Fibroblast of lung (primary cell): Measurements from ENCODE around the gene ATP5F1C. TPM values are rescaled to one million over a fixed set of nuclear protein-coding genes. Genes with fewer than 3 reads are reported as not detected.

Experiments used
- DNase-seq, 2 donors: peaks; one replicate each; pipeline versions ENCODE4 v3.0.0 to v3.0.0-alpha.2; 2010; ENCODE audit warnings: low read depth in 2 of 2
- H2AFZ ChIP-seq: 2 replicates; pipeline ENCODE4 v1.5.1; 2012; ENCODE audit warnings: low read length, control low read depth, inconsistent platforms
- H3K27ac ChIP-seq: 2 replicates; pipeline ENCODE4 v1.5.1; 2011; ENCODE audit warnings: low read length, control low read depth; ENCODE audit not compliant: insufficient read depth
- H3K27me3 ChIP-seq: 2 replicates; pipeline ENCODE4 v1.5.1; 2011; ENCODE audit warnings: mild to moderate bottlenecking, low read length; ENCODE audit not compliant: control insufficient read depth, insufficient read depth
- H3K36me3 ChIP-seq: 2 replicates; pipeline ENCODE4 v1.5.1; 2011; ENCODE audit warnings: low read length; ENCODE audit not compliant: control insufficient read depth, insufficient read depth
- H3K4me1 ChIP-seq: 2 replicates; pipeline ENCODE4 v1.5.1; 2011; ENCODE audit warnings: low read length; ENCODE audit not compliant: control insufficient read depth, insufficient read depth; ENCODE audit errors: extremely low read depth
- H3K4me2 ChIP-seq: 2 replicates; pipeline ENCODE4 v1.5.1; 2011; ENCODE audit warnings: low read length, control low read depth; ENCODE audit not compliant: insufficient read depth; ENCODE audit errors: extremely low read depth
- H3K4me3 ChIP-seq, 4 experiments: fragments of 200-600 bp in 1 of 4; sonication (generic) in 1 of 4; replicated peaks in 1 of 4; 2 replicates each; pipeline ENCODE4 v1.5.1; 2011 to 2016; ENCODE audit warnings: low read length in 4 of 4, low read depth in 3 of 4, mild to moderate bottlenecking in 3 of 4, control low read depth in 2 of 4, inconsistent platforms in 1 of 4, mixed read lengths in 1 of 4; ENCODE audit not compliant: insufficient read depth in 1 of 4; ENCODE audit errors: control extremely low read depth in 1 of 4
- H3K79me2 ChIP-seq: 2 replicates; pipeline ENCODE4 v1.5.1; 2012; ENCODE audit warnings: mild to moderate bottlenecking, low read length, inconsistent platforms; ENCODE audit not compliant: control insufficient read depth, insufficient read depth
- H3K9ac ChIP-seq: 2 replicates; pipeline ENCODE4 v1.5.1; 2011; ENCODE audit warnings: mild to moderate bottlenecking, low read length, control low read depth; ENCODE audit not compliant: insufficient read depth
- H3K9me3 ChIP-seq: 2 replicates; pipeline ENCODE4 v1.5.1; 2012; ENCODE audit warnings: low read depth, low read length; ENCODE audit not compliant: control insufficient read depth, insufficient read depth
- H4K20me1 ChIP-seq: 2 replicates; pipeline ENCODE4 v1.5.1; 2011; ENCODE audit warnings: low read length; ENCODE audit not compliant: control insufficient read depth, insufficient read depth; ENCODE audit errors: extremely low read depth
- EZH2 ChIP-seq: IDR thresholded peaks from 2 replicates; pipeline ENCODE4 v1.5.1; 2012; ENCODE audit warnings: low read length, control low read depth, mild to moderate bottlenecking; ENCODE audit errors: missing control alignments
- polyA plus RNA-seq, 2 donors: library from polyadenylated mRNA; depleted of rRNA in 1 of 2; stranded (reverse) in 1 of 2; unstranded in 1 of 2; fragments of >200 nt; gene quantifications; 2 replicates each; pipeline ENCODE4 v1.2.1, GENCODE V29; 2011 to 2012; ENCODE audit warnings: missing spikeins in 1 of 2
- total RNA-seq: library from RNA; depleted of rRNA; stranded (reverse); fragments of >200 nt; gene quantifications from 2 replicates; pipeline ENCODE4 v1.2.1, GENCODE V29; 2014
- TF ChIP-seq, protein P1 (sequence below), 2 donors: IDR thresholded peaks in 1 of 2; conservative IDR thresholded peaks in 1 of 2; 1 replicate in 1 of 2; 2 replicates in 1 of 2; pipeline ENCODE4 v1.5.1; 2011 to 2012; ENCODE audit warnings: low read length in 2 of 2, control low read depth in 1 of 2, inconsistent platforms in 1 of 2, low read depth in 1 of 2, mild to moderate bottlenecking in 1 of 2

Gene ATP5F1C
- total and polyA plus RNA-seq, 2 donors (not counting 1 experiment from before 2014, with no cell fraction given), result 170 to 353 TPM

DNA sequence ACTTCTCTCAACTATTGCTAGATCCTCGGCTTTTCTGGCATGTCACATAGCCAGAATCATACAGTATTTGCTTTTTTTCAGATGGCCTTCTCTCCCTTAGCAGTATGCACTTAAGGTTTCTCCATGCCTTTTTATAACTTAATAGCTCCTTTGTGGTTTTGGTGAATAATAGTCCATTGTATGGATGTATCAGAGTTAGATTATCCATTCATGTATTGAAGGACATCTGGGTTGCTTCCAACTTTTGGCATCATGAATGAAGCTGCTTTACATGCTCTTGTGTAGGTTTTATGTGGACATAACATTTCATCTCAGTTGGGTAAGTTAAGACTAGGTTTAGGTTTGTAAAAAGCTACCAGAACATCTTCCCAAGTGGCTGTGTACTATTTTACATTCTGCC lies 4.6 kb downstream of the ATP5F1C start:
- no peak overlapping the region for H3K9ac ChIP-seq
- TF ChIP-seq, protein P1, sequence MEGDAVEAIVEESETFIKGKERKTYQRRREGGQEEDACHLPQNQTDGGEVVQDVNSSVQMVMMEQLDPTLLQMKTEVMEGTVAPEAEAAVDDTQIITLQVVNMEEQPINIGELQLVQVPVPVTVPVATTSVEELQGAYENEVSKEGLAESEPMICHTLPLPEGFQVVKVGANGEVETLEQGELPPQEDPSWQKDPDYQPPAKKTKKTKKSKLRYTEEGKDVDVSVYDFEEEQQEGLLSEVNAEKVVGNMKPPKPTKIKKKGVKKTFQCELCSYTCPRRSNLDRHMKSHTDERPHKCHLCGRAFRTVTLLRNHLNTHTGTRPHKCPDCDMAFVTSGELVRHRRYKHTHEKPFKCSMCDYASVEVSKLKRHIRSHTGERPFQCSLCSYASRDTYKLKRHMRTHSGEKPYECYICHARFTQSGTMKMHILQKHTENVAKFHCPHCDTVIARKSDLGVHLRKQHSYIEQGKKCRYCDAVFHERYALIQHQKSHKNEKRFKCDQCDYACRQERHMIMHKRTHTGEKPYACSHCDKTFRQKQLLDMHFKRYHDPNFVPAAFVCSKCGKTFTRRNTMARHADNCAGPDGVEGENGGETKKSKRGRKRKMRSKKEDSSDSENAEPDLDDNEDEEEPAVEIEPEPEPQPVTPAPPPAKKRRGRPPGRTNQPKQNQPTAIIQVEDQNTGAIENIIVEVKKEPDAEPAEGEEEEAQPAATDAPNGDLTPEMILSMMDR (conservative IDR thresholded peaks at IDR 0.05 in 1 of 2, IDR thresholded peaks at IDR 0.05 in 1 of 2; ENCODE audit: low read depth in 1 of 2, low read length in 2 of 2), result no peak
- no peak for TF ChIP-seq EZH2
- peak in 1 of 2 donors; percentile 35 for DNase-seq

DNA sequence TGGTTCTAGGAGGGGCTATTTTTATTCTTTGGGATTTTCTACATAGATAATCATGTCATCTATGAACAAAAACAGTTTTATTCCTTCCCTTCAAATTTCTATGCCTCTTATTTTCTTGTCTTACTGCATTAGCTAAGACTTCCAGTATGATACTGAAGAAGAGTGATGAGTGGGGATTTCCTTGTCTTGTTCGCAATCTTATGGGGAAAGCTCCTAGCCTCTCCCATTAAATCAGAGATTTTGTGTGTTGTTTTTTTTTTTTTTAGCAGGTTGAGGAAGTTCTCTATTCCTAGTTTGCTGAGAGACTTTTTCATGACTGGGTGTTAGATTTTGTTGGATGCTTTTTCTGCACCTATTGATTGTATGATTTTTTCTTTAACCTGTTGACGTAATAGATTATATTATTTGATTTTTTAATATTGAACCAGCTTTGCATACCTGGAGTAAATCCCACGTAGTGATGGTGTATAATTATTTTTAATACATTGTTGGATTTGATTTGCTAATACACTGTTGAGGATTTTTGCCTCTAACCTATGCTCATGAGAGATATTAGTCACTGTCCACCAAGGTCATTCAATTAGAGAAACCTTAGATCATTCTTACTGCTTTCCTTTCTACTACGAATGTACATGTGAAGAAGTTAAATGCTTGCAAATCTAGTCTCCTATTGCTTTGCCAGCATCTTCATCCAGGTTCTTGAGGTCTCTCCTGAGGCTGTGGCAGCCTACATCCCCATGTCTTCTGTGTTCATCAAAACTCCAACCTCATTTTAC lies 6.5 kb downstream of the ATP5F1C start:
- H3K4me1 ChIP-seq, result peaks cover 10% of the 10 kb centered on the region
- no peak overlapping the region for H2AFZ ChIP-seq
- no peaks in the 10 kb centered on the region for H3K27me3 ChIP-seq
- H4K20me1 ChIP-seq, result no peaks in the 10 kb centered on the region
- H3K4me2 ChIP-seq, result no peak overlapping the region
- TF ChIP-seq, protein P1 (conservative IDR thresholded peaks at IDR 0.05 in 1 of 2, IDR thresholded peaks at IDR 0.05 in 1 of 2; ENCODE audit: low read depth in 1 of 2, low read length in 2 of 2), result no peak
- TF ChIP-seq EZH2, result no peak
- H3K9ac ChIP-seq, result no peak overlapping the region
- DNase-seq, result no peak
- no peak overlapping the region for H3K27ac ChIP-seq
- peaks cover 70% of the 10 kb centered on the region for H3K79me2 ChIP-seq
- peaks cover under 1% of the 10 kb centered on the region for H3K36me3 ChIP-seq
- H3K9me3 ChIP-seq, result no peaks in the 10 kb centered on the region
- no peak overlapping the region for H3K4me3 ChIP-seq

More for the DNA sequence above, 4.6 kb downstream of the ATP5F1C start:
- no peaks in the 10 kb centered on the region for H3K27me3 ChIP-seq
- H3K36me3 ChIP-seq, result no peaks in the 10 kb centered on the region
- H4K20me1 ChIP-seq, result no peaks in the 10 kb centered on the region
- peaks cover 7% of the 10 kb centered on the region for H3K4me1 ChIP-seq
- H3K79me2 ChIP-seq, result peaks cover 87% of the 10 kb centered on the region
- H3K4me3 ChIP-seq, result no peak overlapping the region
- no peak overlapping the region for H3K27ac ChIP-seq
- H3K4me2 ChIP-seq, result no peak overlapping the region
- H3K9me3 ChIP-seq, result no peaks in the 10 kb centered on the region
- no peak overlapping the region for H2AFZ ChIP-seq

DNA sequence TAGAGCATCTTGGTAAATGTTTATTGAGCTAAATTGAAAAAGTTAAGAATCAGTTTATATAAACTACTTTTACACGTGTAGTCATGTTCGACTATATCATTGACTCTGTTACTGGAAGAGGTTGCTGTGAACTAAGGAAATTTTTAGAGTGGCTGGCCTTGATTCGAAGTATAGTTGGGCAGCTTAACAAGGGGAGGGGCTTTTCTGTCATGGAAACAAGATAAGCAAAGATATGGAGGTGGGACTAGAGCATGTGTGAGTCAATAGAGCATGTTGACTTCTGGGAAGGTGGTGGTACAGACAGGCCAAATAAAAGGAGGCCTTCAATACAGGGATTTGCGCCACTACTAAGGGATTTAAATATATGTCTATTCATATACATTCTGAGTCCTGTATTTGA lies 7.6 kb downstream of the ATP5F1C start:
- no peaks in the 10 kb centered on the region for H4K20me1 ChIP-seq
- H3K4me1 ChIP-seq, result peaks cover 10% of the 10 kb centered on the region
- H3K27me3 ChIP-seq, result no peaks in the 10 kb centered on the region
- no peak overlapping the region for H3K4me2 ChIP-seq
- no peak overlapping the region for H3K9ac ChIP-seq
- TF ChIP-seq, protein P1 (conservative IDR thresholded peaks at IDR 0.05 in 1 of 2, IDR thresholded peaks at IDR 0.05 in 1 of 2; ENCODE audit: low read depth in 1 of 2, low read length in 2 of 2), result no peak
- TF ChIP-seq EZH2, result no peak
- no peak overlapping the region for H3K27ac ChIP-seq
- H3K4me3 ChIP-seq, result no peak overlapping the region
- H3K9me3 ChIP-seq, result no peaks in the 10 kb centered on the region
- peak; percentile 25 to 85 for DNase-seq
- H3K79me2 ChIP-seq, result peaks cover 58% of the 10 kb centered on the region
- no peak overlapping the region for H2AFZ ChIP-seq
- peaks cover 2% of the 10 kb centered on the region for H3K36me3 ChIP-seq
